Spleen (tissue), 7 donors: ENCODE measurements around the gene PARD6G.

Source experiments
- CTCF ChIP-seq, 11 experiments: fragments of 200-600 bp in 7 of 11; fragments of 450-650 bp in 4 of 11; sonication (generic) in 4 of 11; IDR thresholded peaks in 8 of 11; conservative IDR thresholded peaks in 3 of 11; 1 replicate in 7 of 11; 2 replicates in 4 of 11; pipeline versions ENCODE4 v1.4.0 to v1.8.0; 2016 to 2021; ENCODE audit warnings: antibody characterized with exemption in 11 of 11, inconsistent platforms in 4 of 11, mild to moderate bottlenecking in 1 of 11
- POLR2A ChIP-seq, 3 donors: fragments of 450-650 bp; IDR thresholded peaks; one replicate each; pipeline ENCODE4 v1.5.1; 2017; ENCODE audit warnings: antibody characterized with exemption in 3 of 3, mild to moderate bottlenecking in 1 of 3
- POLR2AphosphoS5 ChIP-seq, 3 donors: sonication (generic); formaldehyde crosslinking; IDR thresholded peaks; one replicate each; pipeline ENCODE4 v1.5.1; 2017; ENCODE audit warnings: antibody characterized with exemption in 3 of 3
- donor health status: DM: no; HTN: no; CAD: no; lungs with moderate emphysema.
- donor health status: DM: no; HTN: no; CAD: no.
- donor health status: DM: no; HTN: no; CAD: no.

GRCh38 chr18:80247393-80247841, at the start of gene PARD6G:
- TF ChIP-seq CTCF (IDR thresholded peaks at IDR 0.05 in 8 of 11, conservative IDR thresholded peaks at IDR 0.05 in 3 of 11) (no peak), POLR2A (IDR thresholded peaks at IDR 0.05) (no peak), POLR2AphosphoS5 (IDR thresholded peaks at IDR 0.05) (no peak)
